ENCODE results near the gene DTNB. TPM values are rescaled to one million over a fixed set of nuclear protein-coding genes. Genes with fewer than 3 reads are reported as not detected.

DTNB gene
- total and polyA plus RNA-seq, 9 donors: 8.0 to 24.9 (median 17.5) TPM

DNA sequence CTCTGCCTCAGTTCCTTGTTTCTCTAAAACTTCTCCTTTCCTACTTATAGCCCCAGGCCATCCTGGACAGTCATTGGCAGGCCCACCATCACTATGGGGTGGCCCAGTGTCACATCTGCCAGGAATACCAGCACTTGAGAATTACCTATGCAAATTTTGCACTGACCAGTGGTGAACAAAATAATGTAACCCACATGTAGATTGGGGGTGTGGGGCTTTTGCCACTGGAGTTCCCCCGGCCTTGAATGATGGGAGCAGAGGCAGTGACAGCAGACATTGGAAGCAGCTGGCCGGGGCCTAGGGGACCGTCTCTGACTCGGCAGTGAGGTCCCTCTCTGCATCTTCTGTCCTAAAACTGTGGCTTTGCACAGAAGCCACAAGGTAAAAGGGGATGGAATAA lies 306.7 kb downstream of the DTNB start:
- H3K27ac ChIP-seq: no peak overlapping the region
- H3K36me3 ChIP-seq: no peaks in the 10 kb centered on the region
- TF ChIP-seq, protein P1, sequence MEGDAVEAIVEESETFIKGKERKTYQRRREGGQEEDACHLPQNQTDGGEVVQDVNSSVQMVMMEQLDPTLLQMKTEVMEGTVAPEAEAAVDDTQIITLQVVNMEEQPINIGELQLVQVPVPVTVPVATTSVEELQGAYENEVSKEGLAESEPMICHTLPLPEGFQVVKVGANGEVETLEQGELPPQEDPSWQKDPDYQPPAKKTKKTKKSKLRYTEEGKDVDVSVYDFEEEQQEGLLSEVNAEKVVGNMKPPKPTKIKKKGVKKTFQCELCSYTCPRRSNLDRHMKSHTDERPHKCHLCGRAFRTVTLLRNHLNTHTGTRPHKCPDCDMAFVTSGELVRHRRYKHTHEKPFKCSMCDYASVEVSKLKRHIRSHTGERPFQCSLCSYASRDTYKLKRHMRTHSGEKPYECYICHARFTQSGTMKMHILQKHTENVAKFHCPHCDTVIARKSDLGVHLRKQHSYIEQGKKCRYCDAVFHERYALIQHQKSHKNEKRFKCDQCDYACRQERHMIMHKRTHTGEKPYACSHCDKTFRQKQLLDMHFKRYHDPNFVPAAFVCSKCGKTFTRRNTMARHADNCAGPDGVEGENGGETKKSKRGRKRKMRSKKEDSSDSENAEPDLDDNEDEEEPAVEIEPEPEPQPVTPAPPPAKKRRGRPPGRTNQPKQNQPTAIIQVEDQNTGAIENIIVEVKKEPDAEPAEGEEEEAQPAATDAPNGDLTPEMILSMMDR (IDR thresholded peaks at IDR 0.05): no peak
- TF ChIP-seq POLR2A (IDR thresholded peaks at IDR 0.05) (no peak), EP300 (IDR thresholded peaks at IDR 0.05) (no peak)
- peaks cover 4% of the 10 kb centered on the region for H3K4me1 ChIP-seq (ENCODE audit: insufficient read depth)
- 81 to 92% (median 85%) methylated on average over 4 of the region's 4 CpGs for WGBS, 3 donors
- H3K27me3 ChIP-seq: no peaks in the 10 kb centered on the region
- intact Hi-C loops (cut with DNase I): no loop called here
- DNase-seq: no peak
- no peak overlapping the region for H3K4me3 ChIP-seq
- H3K9me3 ChIP-seq: no peaks in the 10 kb centered on the region

DNA sequence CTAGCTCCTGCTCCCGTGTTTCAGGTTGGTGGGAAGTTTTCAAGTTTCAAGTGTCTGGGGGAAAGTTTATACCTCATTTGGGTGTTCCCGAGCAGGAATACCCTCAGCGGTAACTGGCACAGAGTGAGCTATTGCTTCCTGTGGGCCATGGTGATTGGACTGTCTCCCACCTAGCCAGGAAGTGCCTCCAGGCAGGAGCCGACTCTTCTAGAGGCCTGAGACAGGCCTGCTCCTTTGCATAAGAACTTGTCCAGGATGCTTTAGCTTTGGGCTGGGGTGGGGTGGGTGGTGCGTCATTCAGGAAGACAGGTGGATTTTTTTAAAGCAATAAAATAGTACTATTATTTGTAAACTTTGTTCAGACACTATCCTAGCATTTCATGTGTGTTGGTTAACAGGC lies 308.1 kb downstream of the DTNB start:
- Histone ChIP-seq H3K27me3 (no peaks in the 10 kb centered on the region), H3K9me3 (no peaks in the 10 kb centered on the region), H3K36me3 (no peaks in the 10 kb centered on the region), H3K27ac (no peak overlapping the region), H3K4me3 (no peak overlapping the region), H3K4me1 (ENCODE audit: insufficient read depth) (peaks cover 7% of the 10 kb centered on the region)
- DNase-seq: no peak
- WGBS, 3 donors: 43 to 52% (median 47%) methylated on average over 5 of the region's 5 CpGs
- intact Hi-C loops (cut with DNase I): no loop called here
- no peak for TF ChIP-seq EP300 (IDR thresholded peaks at IDR 0.05)
- TF ChIP-seq, protein P1 (IDR thresholded peaks at IDR 0.05): no peak

DNA sequence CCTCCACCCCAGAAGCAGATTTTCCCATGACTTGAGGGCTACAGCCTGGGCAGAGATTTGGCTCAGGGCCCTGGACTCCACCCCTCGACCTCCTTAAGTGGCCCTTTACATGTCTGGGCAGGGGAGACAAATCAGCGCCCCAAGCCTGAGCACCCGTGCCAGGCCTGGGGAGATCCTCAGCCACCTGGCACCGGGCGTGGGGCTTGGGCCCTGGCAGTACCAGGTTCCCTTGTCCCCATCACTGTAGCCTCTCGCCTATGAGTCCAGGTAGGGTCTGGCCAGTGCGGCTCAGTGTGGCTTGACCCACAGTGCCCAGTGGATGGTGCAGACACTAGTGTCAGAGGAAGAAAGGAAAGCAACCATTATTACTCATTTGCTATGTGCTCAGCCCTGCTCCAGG lies 309.6 kb downstream of the DTNB start:
- intact Hi-C loops (cut with DNase I): no loop called here
- Histone ChIP-seq H3K9me3 (no peaks in the 10 kb centered on the region), H3K27me3 (no peaks in the 10 kb centered on the region), H3K36me3 (no peaks in the 10 kb centered on the region), H3K27ac (no peak overlapping the region), H3K4me1 (ENCODE audit: insufficient read depth) (peaks cover 7% of the 10 kb centered on the region), H3K4me3 (no peak overlapping the region)
- no peak for DNase-seq
- TF ChIP-seq, protein P1 (IDR thresholded peaks at IDR 0.05): no peak
- no peak for TF ChIP-seq POLR2A (IDR thresholded peaks at IDR 0.05)
- TF ChIP-seq EP300 (IDR thresholded peaks at IDR 0.05): no peak
- WGBS, 3 donors: 91 to 93% (median 91%) methylated on average over 7 of the region's 7 CpGs

DNA sequence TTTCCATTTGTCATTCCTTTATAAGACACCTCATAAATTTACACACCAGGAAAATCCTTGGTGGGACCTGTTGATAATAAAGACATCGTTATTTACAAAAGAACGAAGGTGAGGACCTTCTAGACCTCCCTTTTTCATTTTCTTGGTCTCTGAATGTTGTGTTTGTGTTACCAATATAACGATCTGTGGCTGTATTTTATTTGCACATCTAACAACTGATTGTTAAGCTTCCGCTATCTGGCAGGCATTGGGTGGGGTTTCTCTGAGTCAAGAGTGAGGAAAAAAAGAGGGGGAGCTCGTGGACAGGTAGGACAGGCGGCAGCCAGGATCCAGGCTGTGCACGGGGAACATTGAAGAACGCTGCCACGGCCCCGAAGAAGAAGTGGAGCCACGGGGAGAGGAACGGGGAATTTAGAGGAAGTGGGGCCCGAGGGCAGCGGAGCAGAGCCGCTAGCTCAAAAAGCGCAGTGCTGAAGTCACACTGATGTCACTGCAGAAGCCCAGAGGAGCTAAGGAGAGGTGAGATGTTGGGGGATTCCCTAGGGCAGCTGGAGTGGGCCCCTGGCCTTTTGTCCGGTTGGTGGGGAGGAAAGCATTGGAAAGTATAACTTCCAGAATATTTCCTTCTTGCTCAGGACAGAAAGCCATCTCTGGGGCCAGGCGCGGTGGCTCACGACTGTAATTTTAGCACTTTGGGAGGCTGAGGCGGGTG lies 310.8 kb downstream of the DTNB start:
- H3K4me1 ChIP-seq (ENCODE audit: insufficient read depth): peaks cover 7% of the 10 kb centered on the region
- 31 to 40% (median 34%) methylated on average over 21 of the region's 21 CpGs for WGBS, 3 donors
- H3K9me3 ChIP-seq: no peaks in the 10 kb centered on the region
- peak overlapping the region; percentile 36 for H3K4me3 ChIP-seq
- intact Hi-C loops (cut with DNase I): no loop called here
- DNase-seq: peak in 3 of 5 donors; percentile 41 to 59 (median 48)
- no peaks in the 10 kb centered on the region for H3K27me3 ChIP-seq
- TF ChIP-seq EP300 (IDR thresholded peaks at IDR 0.05) (no peak), POLR2A (IDR thresholded peaks at IDR 0.05) (no peak)
- TF ChIP-seq, protein P1 (IDR thresholded peaks at IDR 0.05): no peak
- H3K36me3 ChIP-seq: no peaks in the 10 kb centered on the region
- peak overlapping the region in 1 of 2 donors; percentile 11 for H3K27ac ChIP-seq

Data from ovary (tissue), 9 donors.